ENCODE results near the gene GALNT11. TPM values are rescaled to one million over a fixed set of nuclear protein-coding genes. Genes with fewer than 3 reads are reported as not detected.

GALNT11 gene
- total RNA-seq, 1 experiment from 2014 or later = 24.1 TPM

DNA sequence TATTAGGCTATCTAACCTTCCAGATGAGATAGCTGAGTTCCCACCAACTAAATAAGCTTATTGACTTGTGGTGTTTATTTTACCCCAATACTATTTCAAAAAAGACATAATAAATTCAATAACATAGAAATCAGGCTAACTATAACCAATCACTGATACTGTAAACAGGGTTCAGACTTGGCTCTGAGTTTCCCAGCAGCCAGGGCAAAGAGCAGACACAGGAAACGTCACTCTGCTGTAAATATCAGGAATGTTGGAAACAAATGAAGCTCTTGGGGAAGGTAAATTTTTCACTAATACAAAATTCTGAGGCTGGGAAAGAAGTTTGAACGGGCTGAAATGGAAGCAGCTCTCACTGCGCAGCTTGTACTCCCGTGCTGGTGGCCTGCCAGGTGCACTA, 114.6 kb downstream of the GALNT11 start:
- Histone ChIP-seq H3K23me2 (ENCODE audit: insufficient read length, low read depth, low read length, poor library complexity, severe bottlenecking) (no peaks in the 10 kb centered on the region), H3K4me1 (ENCODE audit: insufficient read depth, low read length) (no peaks in the 10 kb centered on the region), H4K5ac (ENCODE audit: insufficient read length, low read depth, low read length) (no peak overlapping the region), H2AK5ac (ENCODE audit: insufficient read length, low read length) (no peak overlapping the region), H2BK15ac (ENCODE audit: low read depth, low read length) (no peak overlapping the region), H3K27me3 (ENCODE audit: insufficient read depth, low read length) (no peaks in the 10 kb centered on the region), H3K56ac (ENCODE audit: insufficient read length, low read depth, low read length) (no peak overlapping the region), H2AFZ (ENCODE audit: low read length) (no peak overlapping the region), H2BK120ac (ENCODE audit: low read depth, low read length, poor library complexity, severe bottlenecking) (no peak overlapping the region), H3K4me2 (ENCODE audit: insufficient read depth, insufficient read length, low read length) (no peak overlapping the region), H3K18ac (ENCODE audit: insufficient read length, low read depth, low read length) (no peak overlapping the region), H2BK20ac (ENCODE audit: low read depth, low read length, poor library complexity, severe bottlenecking) (no peak overlapping the region), H3K14ac (ENCODE audit: insufficient read depth, low read length) (no peak overlapping the region), H3K4ac (ENCODE audit: low read depth, low read length) (no peak overlapping the region), H3K79me2 (ENCODE audit: insufficient read depth, low read length) (no peaks in the 10 kb centered on the region), H3K9ac (ENCODE audit: extremely low read depth, insufficient read length, low read length) (no peak overlapping the region), H3K27ac (ENCODE audit: insufficient read length, low read depth, low read length) (no peak overlapping the region), H3T11ph (ENCODE audit: low read length) (no peak overlapping the region), H3K79me1 (ENCODE audit: insufficient read depth, low read depth, low read length, poor library complexity, severe bottlenecking) (no peaks in the 10 kb centered on the region), H4K20me1 (ENCODE audit: control insufficient read depth, insufficient read depth, insufficient read length) (no peaks in the 10 kb centered on the region), H3K23ac (ENCODE audit: insufficient read length, low read depth, low read length) (no peak overlapping the region), H2BK12ac (ENCODE audit: insufficient read length, low read depth, low read length) (no peak overlapping the region), H4K8ac (replicated peaks; ENCODE audit: insufficient read length, low read depth, low read length) (no peak overlapping the region), H4K91ac (ENCODE audit: insufficient read length, low read depth, low read length) (no peak overlapping the region), H2BK5ac (ENCODE audit: insufficient read length, low read length) (no peak overlapping the region), H3K9me3 (ENCODE audit: control insufficient read depth, low read depth, low read length) (no peaks in the 10 kb centered on the region)
- no peak for TF ChIP-seq CTCF (conservative IDR thresholded peaks at IDR 0.05)
- H3K4me3 Mint-ChIP-seq = no peak overlapping the region
- peaks cover 23 to 63% (median 55%) of the 10 kb centered on the region in 3 experiments; a peak in 6 of 7 replicates for H3K36me3 Mint-ChIP-seq (ENCODE audit: insufficient read depth in 1 of 3, low read depth in 3 of 3)
- no peaks in the 10 kb centered on the region for H3K9me3 Mint-ChIP-seq
- WGBS (ENCODE audit: extremely low coverage, insufficient read length, low lambda C conversion rate) = no CpG with 5 or more reads among the region's 4 CpGs
- peaks cover 6 to 12% of the 10 kb centered on the region in 2 experiments; a peak in 3 of 4 replicates for H3K4me1 Mint-ChIP-seq
- DNase-seq = no peak
- no peak overlapping the region; a peak in 1 of 7 replicates for H3K27ac Mint-ChIP-seq
- H3K27me3 Mint-ChIP-seq (ENCODE audit: low read depth) = no peaks in the 10 kb centered on the region
